GM12872 (cell line): Measurements from ENCODE around the gene BCAS4.

Source experiments
- TF ChIP-seq, protein P1 (sequence below): IDR thresholded peaks from 3 replicates; pipeline ENCODE4 v1.5.1; 2011; ENCODE audit warnings: low read depth, mild to moderate bottlenecking, low read length, moderate library complexity; ENCODE audit not compliant: insufficient read depth

The BCAS4 gene

DNA sequence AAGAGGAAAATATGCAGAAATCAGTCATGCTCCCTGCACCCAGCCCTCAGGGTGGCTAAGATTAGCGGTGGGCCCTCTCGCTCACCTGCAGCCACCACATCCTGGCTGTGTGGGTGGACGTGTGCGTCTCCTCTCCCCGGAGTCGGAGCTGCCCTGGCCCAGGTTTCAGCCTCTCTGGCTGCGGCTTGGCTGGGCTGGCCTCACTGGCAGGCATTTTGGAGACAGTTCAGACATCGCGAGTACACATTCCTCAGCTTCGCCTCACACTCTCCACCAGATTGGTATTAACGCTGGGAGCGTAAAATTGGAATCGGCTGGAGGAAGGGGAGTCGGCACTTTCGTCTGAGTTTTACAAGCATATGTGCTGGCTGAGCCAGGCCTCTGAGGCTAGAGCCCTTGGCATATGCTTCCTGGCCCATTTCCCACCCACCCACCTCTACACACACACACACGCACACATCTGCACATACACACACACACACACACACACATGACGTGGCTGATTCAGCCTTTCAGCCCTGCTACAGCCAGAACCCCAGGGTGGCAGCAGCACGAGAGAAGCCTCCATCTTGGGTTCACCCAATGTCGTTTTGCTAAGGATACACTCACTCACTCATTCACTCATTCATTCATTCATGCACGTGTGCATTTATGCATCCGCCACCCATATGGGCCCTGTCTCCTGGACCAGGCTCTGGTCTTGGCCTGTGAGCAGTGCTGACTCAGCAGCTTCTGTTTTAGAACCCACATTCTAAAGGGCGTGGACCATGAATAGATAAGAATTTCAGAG is 42.9 kb downstream of the BCAS4 start:
- TF ChIP-seq, protein P1, sequence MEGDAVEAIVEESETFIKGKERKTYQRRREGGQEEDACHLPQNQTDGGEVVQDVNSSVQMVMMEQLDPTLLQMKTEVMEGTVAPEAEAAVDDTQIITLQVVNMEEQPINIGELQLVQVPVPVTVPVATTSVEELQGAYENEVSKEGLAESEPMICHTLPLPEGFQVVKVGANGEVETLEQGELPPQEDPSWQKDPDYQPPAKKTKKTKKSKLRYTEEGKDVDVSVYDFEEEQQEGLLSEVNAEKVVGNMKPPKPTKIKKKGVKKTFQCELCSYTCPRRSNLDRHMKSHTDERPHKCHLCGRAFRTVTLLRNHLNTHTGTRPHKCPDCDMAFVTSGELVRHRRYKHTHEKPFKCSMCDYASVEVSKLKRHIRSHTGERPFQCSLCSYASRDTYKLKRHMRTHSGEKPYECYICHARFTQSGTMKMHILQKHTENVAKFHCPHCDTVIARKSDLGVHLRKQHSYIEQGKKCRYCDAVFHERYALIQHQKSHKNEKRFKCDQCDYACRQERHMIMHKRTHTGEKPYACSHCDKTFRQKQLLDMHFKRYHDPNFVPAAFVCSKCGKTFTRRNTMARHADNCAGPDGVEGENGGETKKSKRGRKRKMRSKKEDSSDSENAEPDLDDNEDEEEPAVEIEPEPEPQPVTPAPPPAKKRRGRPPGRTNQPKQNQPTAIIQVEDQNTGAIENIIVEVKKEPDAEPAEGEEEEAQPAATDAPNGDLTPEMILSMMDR, result no peak

DNA sequence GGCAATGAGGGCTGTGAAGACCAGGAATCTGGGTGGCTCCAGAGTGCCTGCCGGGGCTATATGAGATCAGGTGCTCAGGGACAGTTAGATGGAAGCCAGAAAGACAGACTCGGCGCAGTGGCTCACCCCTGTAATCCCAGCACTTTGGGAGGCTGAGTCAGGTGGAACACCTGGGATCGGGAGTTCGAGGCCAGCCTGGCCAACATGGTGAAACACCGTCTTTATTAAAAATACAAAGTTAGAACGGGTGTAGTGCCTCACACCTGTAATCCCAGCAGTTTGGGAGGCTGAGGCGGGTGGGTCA is 43.4 kb downstream of the BCAS4 start:
- TF ChIP-seq, protein P1, result no peak

DNA sequence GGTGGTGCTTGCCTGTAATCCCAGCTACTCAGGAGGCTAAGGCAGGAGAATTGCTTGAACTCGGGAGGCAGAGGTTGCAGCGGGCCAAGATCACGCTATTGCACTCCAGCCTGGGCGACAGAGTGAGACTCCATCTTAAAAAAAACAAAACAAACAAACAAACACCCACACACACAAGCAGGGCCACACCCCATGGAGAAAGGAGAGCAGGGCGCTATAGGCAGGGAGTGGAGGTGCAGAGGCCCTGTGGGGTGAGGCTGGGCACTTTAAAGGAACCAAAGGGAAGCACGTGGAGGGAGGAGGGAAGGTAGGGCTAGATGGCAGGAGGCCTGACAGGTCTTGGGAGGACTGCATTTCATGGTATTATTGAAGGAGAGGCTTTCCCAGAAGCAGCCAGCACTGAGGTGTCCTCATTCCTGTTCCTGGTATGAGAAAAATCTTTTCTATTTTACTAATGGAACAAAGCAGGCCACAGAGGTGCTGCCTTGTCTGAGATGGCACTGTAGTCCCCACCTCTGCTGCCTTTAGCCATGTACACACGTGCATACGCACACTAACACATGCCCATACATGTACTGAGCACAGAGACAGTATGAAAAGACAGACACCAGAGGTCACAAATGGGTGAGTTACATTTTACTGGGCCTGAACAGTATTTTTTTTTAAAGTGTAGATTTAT is 44.0 kb downstream of the BCAS4 start:
- TF ChIP-seq, protein P1, result no peak

DNA sequence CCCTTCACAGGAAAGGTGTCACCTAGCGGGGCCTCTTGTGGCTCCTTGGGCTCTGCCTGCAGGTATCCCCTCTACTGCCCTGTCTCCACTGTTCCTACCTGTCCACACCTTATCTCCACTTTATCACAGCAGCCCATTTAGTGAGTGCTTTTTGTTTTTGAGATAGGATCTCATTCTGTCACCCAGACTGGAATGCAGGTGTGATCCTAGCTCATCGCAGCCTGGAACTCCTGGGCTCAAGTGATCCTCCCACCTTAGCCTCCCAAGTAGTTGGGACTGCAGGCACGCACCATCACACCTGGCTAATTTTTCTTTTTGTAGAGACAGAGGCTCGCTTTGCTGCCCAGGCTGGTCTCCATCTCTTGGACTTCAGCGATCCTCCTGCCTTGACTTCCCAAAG is 48.0 kb downstream of the BCAS4 start:
- TF ChIP-seq, protein P1, result no peak

DNA sequence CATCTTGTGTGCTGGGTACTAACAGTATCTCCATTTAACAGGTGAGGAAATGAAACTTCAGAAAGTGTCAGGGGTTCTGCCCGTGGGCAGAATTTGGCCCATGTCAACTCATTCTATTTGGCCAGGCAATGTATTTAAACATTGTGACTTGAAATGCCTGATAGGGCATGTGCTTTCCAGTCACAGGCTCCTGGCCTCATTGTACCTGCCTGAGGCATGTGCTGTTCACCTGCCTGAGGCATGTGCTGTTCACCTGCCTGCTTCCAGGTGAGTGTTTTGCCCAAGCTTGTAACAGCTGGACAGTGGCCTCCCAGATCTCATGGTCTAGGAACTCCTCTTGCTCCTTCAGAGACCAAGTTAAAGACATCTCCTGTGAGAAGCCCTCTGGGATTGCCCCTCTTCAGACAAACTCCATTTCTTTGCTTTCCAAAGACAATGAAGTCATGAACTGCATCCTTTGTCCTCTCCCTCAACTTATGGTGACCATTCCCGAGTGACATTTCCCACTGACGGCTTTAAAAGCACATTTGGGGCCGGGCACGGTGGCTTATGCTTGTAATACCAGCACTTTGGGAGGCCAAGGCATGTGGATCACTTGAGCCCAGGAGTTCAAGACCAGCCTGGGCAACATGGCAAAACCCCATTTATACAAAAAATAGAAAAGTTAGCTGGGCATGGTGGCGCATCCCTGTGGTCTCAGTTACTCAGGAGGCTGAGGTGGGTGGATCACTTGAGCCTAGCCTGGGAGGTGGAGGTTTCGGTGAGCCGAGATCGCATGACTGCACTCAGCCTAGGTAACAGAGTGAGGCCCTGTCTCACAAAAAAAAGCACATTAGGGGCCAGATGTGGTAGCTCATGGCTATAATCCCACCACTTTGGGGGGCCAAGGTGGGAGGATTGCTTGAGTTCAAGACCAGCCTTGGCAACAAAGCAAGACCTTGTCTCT is 48.7 kb downstream of the BCAS4 start:
- TF ChIP-seq, protein P1, result no peak

DNA sequence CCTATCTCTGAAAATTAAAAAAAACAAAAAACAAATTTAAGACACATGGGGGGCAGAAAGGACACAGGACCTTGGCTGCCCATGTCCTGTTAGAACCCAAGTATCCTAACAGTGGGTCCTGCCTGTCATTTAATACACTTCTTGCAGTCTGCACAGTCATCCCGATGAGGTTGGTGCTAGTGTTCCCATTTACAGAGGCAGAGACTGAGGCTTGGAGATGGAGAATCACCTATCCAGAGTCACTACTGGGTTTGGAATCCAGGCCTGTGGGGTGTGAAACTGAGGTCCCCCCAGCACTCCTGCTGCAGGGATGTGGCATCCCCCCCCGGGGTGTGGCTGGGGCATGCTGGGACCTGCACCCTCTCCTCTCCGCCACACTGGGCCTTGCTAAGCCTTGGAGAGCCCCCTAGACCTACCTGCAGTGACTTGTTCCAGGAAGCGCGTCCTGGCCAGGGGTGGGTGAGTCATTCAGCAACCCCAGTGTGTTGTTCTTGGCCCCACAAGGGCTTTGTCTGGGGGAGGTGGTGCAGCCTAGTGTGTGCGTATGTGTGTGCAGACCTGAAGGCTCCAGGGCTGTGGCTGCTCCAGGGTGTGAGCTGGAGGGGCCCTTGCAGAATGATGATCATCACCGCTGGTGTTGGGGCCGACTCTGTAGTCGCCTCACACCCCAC is 49.7 kb downstream of the BCAS4 start:
- TF ChIP-seq, protein P1, result no peak
